NCI-H2029 (cell line): ENCODE measurements around the gene GSX2.
"Not testable (repeated sequence)": the region's sequence is repeated elsewhere in the genome, so short reads cannot be mapped to it uniquely, and the experiment has no call there.

Experiments
- DNase-seq: peaks from one replicate; lab custom pipeline; 2025; lab: John Stamatoyannopoulos, UW

Gene GSX2

GRCh38 chr4:54099748-54100574 lies at the start of gene GSX2:
Gene GSX2 (plus strand): TSS chr4:54100163. CDS start chr4:54100345, 182 bp downstream.
- DNase-seq, result no peak

GRCh38 chr4:54050214-54050904 lies 49.6 kb upstream of the GSX2 start:
- no peak for DNase-seq

GRCh38 chr4:54053322-54053721 lies 46.6 kb upstream of the GSX2 start:
- not testable (repeated sequence) for DNase-seq

- no peak for DNase-seq
These were observed 45.5 kb upstream of the GSX2 start for GRCh38 chr4:54054501-54054900.

GRCh38 chr4:54055494-54055893 lies 44.5 kb upstream of the GSX2 start:
- DNase-seq, result no peak

- DNase-seq, result no peak
These were observed 43.6 kb upstream of the GSX2 start for GRCh38 chr4:54056360-54056759.

- DNase-seq, result no peak
These were observed 41.8 kb upstream of the GSX2 start for GRCh38 chr4:54058171-54058570.

GRCh38 chr4:54060116-54060515 lies 39.8 kb upstream of the GSX2 start:
- DNase-seq, result no peak

GRCh38 chr4:54061067-54061466 lies 38.9 kb upstream of the GSX2 start:
- no peak for DNase-seq

GRCh38 chr4:54061873-54062272 lies 38.1 kb upstream of the GSX2 start:
- DNase-seq, result no peak

- DNase-seq, result no peak
These were observed 37.6 kb upstream of the GSX2 start for GRCh38 chr4:54062392-54062791.

- DNase-seq, result no peak
These were observed 36.7 kb upstream of the GSX2 start for GRCh38 chr4:54063229-54063628.

GRCh38 chr4:54063737-54064316 lies 36.1 kb upstream of the GSX2 start:
- DNase-seq, result no peak

GRCh38 chr4:54064317-54065111 lies 35.4 kb upstream of the GSX2 start, which contains the start of gene CHIC2:
Gene CHIC2 (minus strand): TSS chr4:54064605. CDS start chr4:54064300, 305 bp downstream.
- DNase-seq, result peak; percentile 90

GRCh38 chr4:54065282-54066087 lies 34.5 kb upstream of the GSX2 start:
- no peak for DNase-seq

GRCh38 chr4:54066088-54066415 lies 33.9 kb upstream of the GSX2 start:
- no peak for DNase-seq

- no peak for DNase-seq
These were observed 33.2 kb upstream of the GSX2 start for GRCh38 chr4:54066718-54067129.

- DNase-seq, result no peak
These were observed 32.8 kb upstream of the GSX2 start for GRCh38 chr4:54067166-54067565.

GRCh38 chr4:54073271-54073880 lies 26.6 kb upstream of the GSX2 start:
- no peak for DNase-seq

- no peak for DNase-seq
These were observed 25.6 kb upstream of the GSX2 start for GRCh38 chr4:54074381-54074780.

- DNase-seq, result no peak
These were observed 23.3 kb upstream of the GSX2 start for GRCh38 chr4:54076673-54077072.
